Measurements from ENCODE around the gene HTR1D.
"Not testable (repeated sequence)": the region's sequence is repeated elsewhere in the genome, so short reads cannot be mapped to it uniquely, and the experiment has no call there.

HTR1D gene

GRCh38 chr1:23238565-23238964 is 21.3 kb upstream of the HTR1D start:
- DNase-seq (ENCODE audit: low spot score in 2 of 2) (no peak), ATAC-seq (replicated peaks; ENCODE audit: extremely low read depth, poor library complexity, severe bottlenecking) (no peak)
- no peaks in the 10 kb centered on the region for H3K4me1 Mint-ChIP-seq
- no peaks in the 10 kb centered on the region for H3K36me3 Mint-ChIP-seq (ENCODE audit: insufficient read depth)
- H3K9me3 Mint-ChIP-seq: no peaks in the 10 kb centered on the region
- H3K27me3 Mint-ChIP-seq: peaks cover 21% of the 10 kb centered on the region
- no peak overlapping the region for H3K27ac Mint-ChIP-seq (ENCODE audit: low read depth)
- no peak overlapping the region for H3K4me3 Mint-ChIP-seq

- DNase-seq (ENCODE audit: low spot score in 2 of 2) (no peak), ATAC-seq (replicated peaks; ENCODE audit: extremely low read depth, poor library complexity, severe bottlenecking) (no peak)
- H3K27ac Mint-ChIP-seq (ENCODE audit: low read depth): no peak overlapping the region
- H3K4me1 Mint-ChIP-seq: no peaks in the 10 kb centered on the region
- H3K27me3 Mint-ChIP-seq: peaks cover 21% of the 10 kb centered on the region
- no peaks in the 10 kb centered on the region for H3K9me3 Mint-ChIP-seq
- H3K36me3 Mint-ChIP-seq (ENCODE audit: insufficient read depth): no peaks in the 10 kb centered on the region
- H3K4me3 Mint-ChIP-seq: no peak overlapping the region
Measured at GRCh38 chr1:23237508-23237907, 20.2 kb upstream of the HTR1D start.

GRCh38 chr1:23227806-23228205 is 10.5 kb upstream of the HTR1D start:
- Mint-ChIP-seq H3K36me3 (ENCODE audit: insufficient read depth) (no peaks in the 10 kb centered on the region), H3K27ac (ENCODE audit: low read depth) (no peak overlapping the region), H3K27me3 (peaks cover 50% of the 10 kb centered on the region), H3K4me3 (no peak overlapping the region), H3K9me3 (no peaks in the 10 kb centered on the region), H3K4me1 (no peaks in the 10 kb centered on the region)
- DNase-seq (ENCODE audit: low spot score in 2 of 2): no peak
- no peak for ATAC-seq (replicated peaks; ENCODE audit: extremely low read depth, poor library complexity, severe bottlenecking)

GRCh38 chr1:23224739-23225648 is 7.7 kb upstream of the HTR1D start:
- ATAC-seq (replicated peaks; ENCODE audit: extremely low read depth, poor library complexity, severe bottlenecking) (no peak), DNase-seq (ENCODE audit: low spot score in 2 of 2) (no peak)
- Mint-ChIP-seq H3K4me3 (no peak overlapping the region), H3K36me3 (ENCODE audit: insufficient read depth) (no peaks in the 10 kb centered on the region), H3K9me3 (no peaks in the 10 kb centered on the region), H3K27ac (ENCODE audit: low read depth) (no peak overlapping the region), H3K27me3 (peaks cover 61% of the 10 kb centered on the region), H3K4me1 (no peaks in the 10 kb centered on the region)

- H3K9me3 Mint-ChIP-seq; H3K27ac Mint-ChIP-seq (ENCODE audit: low read depth); ATAC-seq (replicated peaks; ENCODE audit: extremely low read depth, poor library complexity, severe bottlenecking); DNase-seq (ENCODE audit: low spot score in 2 of 2); H3K4me1 Mint-ChIP-seq; H3K36me3 Mint-ChIP-seq (ENCODE audit: insufficient read depth); H3K4me3 Mint-ChIP-seq: not testable (repeated sequence)
- H3K27me3 Mint-ChIP-seq: peaks cover 72% of the 10 kb centered on the region
Measured at GRCh38 chr1:23223963-23224362, 6.7 kb upstream of the HTR1D start.

GRCh38 chr1:23223490-23223951 is 6.2 kb upstream of the HTR1D start:
- H3K27ac Mint-ChIP-seq (ENCODE audit: low read depth); H3K36me3 Mint-ChIP-seq (ENCODE audit: insufficient read depth); DNase-seq (ENCODE audit: low spot score in 2 of 2); H3K4me3 Mint-ChIP-seq; H3K4me1 Mint-ChIP-seq; H3K9me3 Mint-ChIP-seq; ATAC-seq (replicated peaks; ENCODE audit: extremely low read depth, poor library complexity, severe bottlenecking): not testable (repeated sequence)
- peaks cover 76% of the 10 kb centered on the region for H3K27me3 Mint-ChIP-seq

GRCh38 chr1:23222742-23223141 is 5.4 kb upstream of the HTR1D start:
- Mint-ChIP-seq H3K4me3 (no peak overlapping the region), H3K27me3 (peaks cover 84% of the 10 kb centered on the region), H3K4me1 (no peaks in the 10 kb centered on the region), H3K36me3 (ENCODE audit: insufficient read depth) (no peaks in the 10 kb centered on the region), H3K9me3 (no peaks in the 10 kb centered on the region), H3K27ac (ENCODE audit: low read depth) (no peak overlapping the region)
- no peak for ATAC-seq (replicated peaks; ENCODE audit: extremely low read depth, poor library complexity, severe bottlenecking)
- DNase-seq (ENCODE audit: low spot score in 2 of 2): no peak

GRCh38 chr1:23222331-23222730 is 5.0 kb upstream of the HTR1D start:
- DNase-seq (ENCODE audit: low spot score in 2 of 2): no peak
- Mint-ChIP-seq H3K4me1 (no peaks in the 10 kb centered on the region), H3K27me3 (peaks cover 88% of the 10 kb centered on the region), H3K4me3 (no peak overlapping the region), H3K36me3 (ENCODE audit: insufficient read depth) (no peaks in the 10 kb centered on the region), H3K9me3 (no peaks in the 10 kb centered on the region), H3K27ac (ENCODE audit: low read depth) (no peak overlapping the region)
- no peak for ATAC-seq (replicated peaks; ENCODE audit: extremely low read depth, poor library complexity, severe bottlenecking)

- Mint-ChIP-seq H3K27ac (ENCODE audit: low read depth) (no peak overlapping the region), H3K27me3 (peaks cover 82% of the 10 kb centered on the region), H3K4me1 (no peaks in the 10 kb centered on the region), H3K36me3 (ENCODE audit: insufficient read depth) (no peaks in the 10 kb centered on the region), H3K9me3 (no peaks in the 10 kb centered on the region), H3K4me3 (no peak overlapping the region)
- ATAC-seq (replicated peaks; ENCODE audit: extremely low read depth, poor library complexity, severe bottlenecking): no peak
- DNase-seq (ENCODE audit: low spot score in 2 of 2): no peak
Measured at GRCh38 chr1:23221107-23221506, 3.8 kb upstream of the HTR1D start.

GRCh38 chr1:23216771-23217420 is 406 bp downstream of the HTR1D start:
- DNase-seq (ENCODE audit: low spot score in 2 of 2): peak in 1 of 2 donors; percentile 20
- peak overlapping the region; percentile 29 for H3K4me3 Mint-ChIP-seq
- H3K36me3 Mint-ChIP-seq (ENCODE audit: insufficient read depth): peaks cover 2% of the 10 kb centered on the region
- no peak overlapping the region for H3K27ac Mint-ChIP-seq (ENCODE audit: low read depth)
- no peaks in the 10 kb centered on the region for H3K9me3 Mint-ChIP-seq
- H3K27me3 Mint-ChIP-seq: peaks cover 90% of the 10 kb centered on the region
- no peak for ATAC-seq (replicated peaks; ENCODE audit: extremely low read depth, poor library complexity, severe bottlenecking)
- no peaks in the 10 kb centered on the region for H3K4me1 Mint-ChIP-seq

- Mint-ChIP-seq H3K27me3 (peaks cover 86% of the 10 kb centered on the region), H3K36me3 (ENCODE audit: insufficient read depth) (peaks cover 2% of the 10 kb centered on the region), H3K27ac (ENCODE audit: low read depth) (no peak overlapping the region), H3K4me3 (peak overlapping the region; percentile 29), H3K4me1 (no peaks in the 10 kb centered on the region), H3K9me3 (no peaks in the 10 kb centered on the region)
- ATAC-seq (replicated peaks; ENCODE audit: extremely low read depth, poor library complexity, severe bottlenecking) (no peak), DNase-seq (ENCODE audit: low spot score in 2 of 2) (no peak)
Measured at GRCh38 chr1:23215751-23216449, 1.4 kb downstream of the HTR1D start.

- Mint-ChIP-seq H3K36me3 (ENCODE audit: insufficient read depth) (peaks cover 2% of the 10 kb centered on the region), H3K4me3 (no peak overlapping the region), H3K27me3 (peaks cover 80% of the 10 kb centered on the region), H3K9me3 (no peaks in the 10 kb centered on the region), H3K4me1 (no peaks in the 10 kb centered on the region), H3K27ac (ENCODE audit: low read depth) (no peak overlapping the region)
- ATAC-seq (replicated peaks; ENCODE audit: extremely low read depth, poor library complexity, severe bottlenecking) (no peak), DNase-seq (ENCODE audit: low spot score in 2 of 2) (no peak)
Measured at GRCh38 chr1:23215291-23215690, 2.0 kb downstream of the HTR1D start.
